Hepatocyte (in vitro differentiated cells): ENCODE results near the gene MFGE8.
"Not testable (repeated sequence)": the region's sequence is repeated elsewhere in the genome, so short reads cannot be mapped to it uniquely, and the experiment has no call there.

Source experiments
- EZH2 ChIP-seq: fragments of 200-600 bp; sonication (generic); IDR thresholded peaks from 2 replicates; pipeline ENCODE4 v1.6.1; 2016; ENCODE audit warnings: antibody characterized with exemption, mild to moderate bottlenecking, borderline replicate concordance
- EZH2phosphoT487 ChIP-seq: fragments of 200-600 bp; sonication (generic); IDR thresholded peaks from one replicate; pipeline ENCODE4 v1.6.1; 2018; ENCODE audit warnings: antibody characterized with exemption, mild to moderate bottlenecking, low read depth, moderate library complexity; ENCODE audit not compliant: unreplicated experiment, severe bottlenecking
- TF ChIP-seq, protein P1 (sequence below): fragments of 200-600 bp; sonication (generic); IDR thresholded peaks from 2 replicates; pipeline ENCODE4 v1.5.1; 2016; ENCODE audit warnings: antibody characterized with exemption, mild to moderate bottlenecking; ENCODE audit not compliant: poor library complexity

DNA sequence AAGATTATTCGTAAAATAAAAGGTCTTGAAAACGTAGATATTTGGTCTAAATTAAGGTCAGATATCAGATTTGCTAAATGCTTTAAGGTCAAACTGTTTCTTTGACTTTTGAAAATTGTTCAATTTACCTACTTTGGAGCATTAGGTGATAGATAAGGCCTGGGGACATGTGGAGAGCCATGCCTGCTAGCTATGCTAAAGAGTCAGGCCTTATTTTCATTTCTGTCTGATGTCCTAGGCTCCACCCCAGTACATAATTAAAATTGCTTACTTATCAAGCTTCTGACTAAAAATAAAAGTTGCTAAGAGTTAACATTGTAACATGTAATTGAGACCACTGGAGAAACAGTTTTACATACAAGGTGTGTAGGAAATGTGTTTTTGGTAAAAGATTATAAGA lies 12.5 kb upstream of the MFGE8 start:
- TF ChIP-seq, protein P1, sequence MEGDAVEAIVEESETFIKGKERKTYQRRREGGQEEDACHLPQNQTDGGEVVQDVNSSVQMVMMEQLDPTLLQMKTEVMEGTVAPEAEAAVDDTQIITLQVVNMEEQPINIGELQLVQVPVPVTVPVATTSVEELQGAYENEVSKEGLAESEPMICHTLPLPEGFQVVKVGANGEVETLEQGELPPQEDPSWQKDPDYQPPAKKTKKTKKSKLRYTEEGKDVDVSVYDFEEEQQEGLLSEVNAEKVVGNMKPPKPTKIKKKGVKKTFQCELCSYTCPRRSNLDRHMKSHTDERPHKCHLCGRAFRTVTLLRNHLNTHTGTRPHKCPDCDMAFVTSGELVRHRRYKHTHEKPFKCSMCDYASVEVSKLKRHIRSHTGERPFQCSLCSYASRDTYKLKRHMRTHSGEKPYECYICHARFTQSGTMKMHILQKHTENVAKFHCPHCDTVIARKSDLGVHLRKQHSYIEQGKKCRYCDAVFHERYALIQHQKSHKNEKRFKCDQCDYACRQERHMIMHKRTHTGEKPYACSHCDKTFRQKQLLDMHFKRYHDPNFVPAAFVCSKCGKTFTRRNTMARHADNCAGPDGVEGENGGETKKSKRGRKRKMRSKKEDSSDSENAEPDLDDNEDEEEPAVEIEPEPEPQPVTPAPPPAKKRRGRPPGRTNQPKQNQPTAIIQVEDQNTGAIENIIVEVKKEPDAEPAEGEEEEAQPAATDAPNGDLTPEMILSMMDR: not testable (repeated sequence)
- TF ChIP-seq EZH2, EZH2phosphoT487: not testable (repeated sequence)
